Astrocyte (in vitro differentiated cells and primary cell): ENCODE data around the gene RTP4. TPM values are rescaled to one million over a fixed set of nuclear protein-coding genes. Genes with fewer than 3 reads are reported as not detected.
"Not testable (repeated sequence)": the region's sequence is repeated elsewhere in the genome, so short reads cannot be mapped to it uniquely, and the experiment has no call there.

Experiments used
- DNase-seq: peaks from one replicate; pipeline ENCODE4 v3.0.0-alpha.2; 2010; ENCODE audit warnings: low read depth
- FAIRE-seq: peaks from 2 replicates; lab custom pipeline; 2011; peaks lifted over from hg19 to GRCh38; lab: Jason Lieb, UNC
- H2AFZ ChIP-seq: 2 replicates; pipeline ENCODE4 v1.6.0; 2012; ENCODE audit warnings: low read depth, low read length, inconsistent platforms
- H3K27ac ChIP-seq: 2 replicates; pipeline ENCODE4 v1.5.1; 2011; ENCODE audit warnings: low read depth, low read length, inconsistent platforms
- H3K27me3 ChIP-seq: 2 replicates; pipeline ENCODE4 v1.6.0; 2011; ENCODE audit warnings: low read length, inconsistent platforms; ENCODE audit not compliant: insufficient read depth
- H3K36me3 ChIP-seq: 2 replicates; pipeline ENCODE4 v1.5.1; 2011; ENCODE audit warnings: low read length, inconsistent platforms; ENCODE audit not compliant: insufficient read depth
- H3K4me1 ChIP-seq: 2 replicates; pipeline ENCODE4 v1.5.1; 2011; ENCODE audit warnings: low read length, inconsistent platforms; ENCODE audit not compliant: insufficient read depth
- H3K4me2 ChIP-seq: 2 replicates; pipeline ENCODE4 v1.6.0; 2012; ENCODE audit warnings: low read length, inconsistent platforms
- H3K4me3 ChIP-seq: 2 replicates; pipeline ENCODE4 v1.5.1; 2011; ENCODE audit warnings: low read depth, mild to moderate bottlenecking, low read length, inconsistent platforms; ENCODE audit not compliant: insufficient read depth
- H3K79me2 ChIP-seq: 2 replicates; pipeline ENCODE4 v1.6.0; 2012; ENCODE audit warnings: mild to moderate bottlenecking, low read length, inconsistent platforms; ENCODE audit not compliant: insufficient read depth
- H3K9ac ChIP-seq: 2 replicates; pipeline ENCODE4 v1.6.0; 2012; ENCODE audit warnings: mild to moderate bottlenecking, low read length, inconsistent platforms
- H3K9me3 ChIP-seq: 2 replicates; pipeline ENCODE4 v1.5.1; 2012; ENCODE audit warnings: low read depth, mild to moderate bottlenecking, low read length, inconsistent platforms; ENCODE audit not compliant: insufficient read depth
- H4K20me1 ChIP-seq: 2 replicates; pipeline ENCODE4 v1.6.0; 2012; ENCODE audit warnings: low read length, inconsistent platforms; ENCODE audit not compliant: insufficient read depth
- H3K27ac Mint-ChIP-seq: one replicate; pipeline ENCODE4 v1.8.0; 2021; ENCODE audit warnings: mild to moderate bottlenecking, mixed read lengths; ENCODE audit not compliant: unreplicated experiment
- H3K27me3 Mint-ChIP-seq: one replicate; pipeline ENCODE4 v1.8.0; 2021; ENCODE audit warnings: low read depth, mixed read lengths; ENCODE audit not compliant: unreplicated experiment
- H3K36me3 Mint-ChIP-seq: one replicate; pipeline ENCODE4 v1.8.0; 2021; ENCODE audit warnings: low read depth, mixed read lengths; ENCODE audit not compliant: unreplicated experiment
- H3K4me1 Mint-ChIP-seq: one replicate; pipeline ENCODE4 v1.8.0; 2021; ENCODE audit warnings: low read depth, mixed read lengths; ENCODE audit not compliant: unreplicated experiment
- H3K4me3 Mint-ChIP-seq: one replicate; pipeline ENCODE4 v1.8.0; 2021; ENCODE audit warnings: mild to moderate bottlenecking, moderate library complexity, mixed read lengths; ENCODE audit not compliant: unreplicated experiment
- H3K9me3 Mint-ChIP-seq: one replicate; pipeline ENCODE4 v1.8.0; 2021; ENCODE audit warnings: mild to moderate bottlenecking, mixed read lengths; ENCODE audit not compliant: unreplicated experiment
- CTCF ChIP-seq: IDR thresholded peaks from 2 replicates; pipeline ENCODE4 v1.5.1; 2011; ENCODE audit warnings: low read depth, mild to moderate bottlenecking, inconsistent platforms, low read length, moderate library complexity; ENCODE audit not compliant: insufficient read depth
- EZH2 ChIP-seq: IDR thresholded peaks from 2 replicates; pipeline ENCODE4 v1.6.1; 2012; ENCODE audit warnings: mild to moderate bottlenecking, low read length, inconsistent platforms; ENCODE audit not compliant: insufficient read depth
- total RNA-seq: library from RNA; stranded (reverse); gene quantifications from 2 replicates; pipeline ENCODE4 v1.2.1, GENCODE V29; 2021

The RTP4 gene
- total RNA-seq, 1 donor from 2014 or later = 1.2 TPM

- H3K36me3 Mint-ChIP-seq = no peaks in the 10 kb centered on the region
- no peak for FAIRE-seq
- no peaks in the 10 kb centered on the region for H3K9me3 Mint-ChIP-seq
Observed at GRCh38 chr3:187401856-187402255, 33.7 kb downstream of the RTP4 start.

GRCh38 chr3:187403768-187404288 lies 35.6 kb downstream of the RTP4 start:
- no peaks in the 10 kb centered on the region for H3K79me2 ChIP-seq
- Mint-ChIP-seq H3K9me3 (no peaks in the 10 kb centered on the region), H3K27me3 (no peaks in the 10 kb centered on the region), H3K27ac (peak overlapping the region; percentile 91), H3K36me3 (no peaks in the 10 kb centered on the region), H3K4me3 (no peak overlapping the region), H3K4me1 (peaks cover 12% of the 10 kb centered on the region)
- H4K20me1 ChIP-seq = no peaks in the 10 kb centered on the region
- no peak overlapping the region for H2AFZ ChIP-seq
- H3K9ac ChIP-seq = peak overlapping the region; percentile 45
- H3K27me3 ChIP-seq = no peaks in the 10 kb centered on the region
- peak; percentile 97 for DNase-seq
- TF ChIP-seq CTCF (no peak), EZH2 (no peak)
- H3K9me3 ChIP-seq = no peaks in the 10 kb centered on the region
- H3K36me3 ChIP-seq = no peaks in the 10 kb centered on the region
- peak; percentile 98 for FAIRE-seq
- H3K27ac ChIP-seq = peak overlapping the region; percentile 89
- H3K4me3 ChIP-seq = no peak overlapping the region
- peak overlapping the region; percentile 38 for H3K4me2 ChIP-seq
- peaks cover 11% of the 10 kb centered on the region for H3K4me1 ChIP-seq

More at GRCh38 chr3:187401856-187402255, 33.7 kb downstream of the RTP4 start:
- Histone ChIP-seq H3K36me3 (no peaks in the 10 kb centered on the region), H3K27ac (no peak overlapping the region), H3K9ac (no peak overlapping the region), H3K9me3 (no peaks in the 10 kb centered on the region), H3K27me3 (no peaks in the 10 kb centered on the region), H2AFZ (no peak overlapping the region), H3K79me2 (no peaks in the 10 kb centered on the region), H3K4me1 (peaks cover 11% of the 10 kb centered on the region), H3K4me3 (no peak overlapping the region), H4K20me1 (no peaks in the 10 kb centered on the region), H3K4me2 (no peak overlapping the region)
- Mint-ChIP-seq H3K4me1 (peaks cover 9% of the 10 kb centered on the region), H3K27ac (no peak overlapping the region), H3K27me3 (no peaks in the 10 kb centered on the region), H3K4me3 (no peak overlapping the region)
- TF ChIP-seq CTCF = no peak
- no peak for DNase-seq

- no peak overlapping the region for H3K27ac Mint-ChIP-seq
- DNase-seq = peak; percentile 46
- Histone ChIP-seq H3K9me3 (no peaks in the 10 kb centered on the region), H2AFZ (no peak overlapping the region), H3K27me3 (no peaks in the 10 kb centered on the region), H3K4me3 (no peak overlapping the region), H3K4me2 (no peak overlapping the region), H3K36me3 (no peaks in the 10 kb centered on the region), H4K20me1 (no peaks in the 10 kb centered on the region), H3K79me2 (no peaks in the 10 kb centered on the region), H3K4me1 (peaks cover 11% of the 10 kb centered on the region), H3K27ac (no peak overlapping the region), H3K9ac (no peak overlapping the region)
- H3K9me3 Mint-ChIP-seq = no peaks in the 10 kb centered on the region
- no peaks in the 10 kb centered on the region for H3K27me3 Mint-ChIP-seq
- FAIRE-seq = no peak
- no peaks in the 10 kb centered on the region for H3K36me3 Mint-ChIP-seq
- peaks cover 12% of the 10 kb centered on the region for H3K4me1 Mint-ChIP-seq
- no peak overlapping the region for H3K4me3 Mint-ChIP-seq
- no peak for TF ChIP-seq CTCF
Observed at GRCh38 chr3:187406927-187407326, 38.7 kb downstream of the RTP4 start.

- not testable (repeated sequence) for H3K27me3 Mint-ChIP-seq, H3K4me1 Mint-ChIP-seq, H3K79me2 ChIP-seq, H3K4me2 ChIP-seq, FAIRE-seq, H2AFZ ChIP-seq, H3K9me3 ChIP-seq, H3K27ac Mint-ChIP-seq, H3K36me3 Mint-ChIP-seq, H3K4me3 Mint-ChIP-seq, DNase-seq, H4K20me1 ChIP-seq, H3K4me1 ChIP-seq, H3K9me3 Mint-ChIP-seq, H3K36me3 ChIP-seq, H3K27ac ChIP-seq, H3K9ac ChIP-seq, H3K4me3 ChIP-seq, H3K27me3 ChIP-seq
Observed at GRCh38 chr3:187411991-187412781, 44.0 kb downstream of the RTP4 start.
